HFFc6 (cell line): Measurements from ENCODE around the gene RNLS. TPM values are rescaled to one million over a fixed set of nuclear protein-coding genes. Genes with fewer than 3 reads are reported as not detected.

Source experiments
- DNase-seq: peaks from one replicate; pipeline ENCODE4 v3.0.0-alpha.2; 2018
- H3K27ac Mint-ChIP-seq: 2 replicates; pipeline ENCODE4 v1.8.0; 2020; ENCODE audit warnings: mild to moderate bottlenecking, mixed read lengths
- H3K27me3 Mint-ChIP-seq: 2 replicates; pipeline ENCODE4 v1.8.0; 2021; ENCODE audit warnings: mild to moderate bottlenecking, moderate library complexity, mixed read lengths; ENCODE audit not compliant: insufficient read depth
- H3K36me3 Mint-ChIP-seq: 2 replicates; pipeline ENCODE4 v1.8.0; 2021; ENCODE audit warnings: low read depth, mixed read lengths
- H3K4me1 Mint-ChIP-seq: 2 replicates; pipeline ENCODE4 v1.8.0; 2020; ENCODE audit warnings: low read depth, mixed read lengths
- H3K4me3 Mint-ChIP-seq: 2 replicates; pipeline ENCODE4 v1.8.0; 2020; ENCODE audit warnings: mild to moderate bottlenecking, moderate library complexity, mixed read lengths
- H3K9me3 Mint-ChIP-seq: 2 replicates; pipeline ENCODE4 v1.8.0; 2020; ENCODE audit warnings: mild to moderate bottlenecking, mixed read lengths
- CTCF ChIP-seq: fragments of 200-600 bp; sonication (generic); IDR thresholded peaks from 2 replicates; pipeline ENCODE4 v1.5.0; 2021; ENCODE audit warnings: antibody characterized with exemption, mild to moderate bottlenecking
- total RNA-seq, 6 experiments: library from RNA; stranded (reverse); fragmentation: NEBNext Ultra II Directional; extraction: Animal tissue kit (Norgen Biotek cat#: 25700); gene quantifications; 2 replicates in 1 of 6; 3 replicates in 5 of 6; pipeline ENCODE4 v1.2.3, GENCODE V29; 2021

RNLS gene
- total RNA-seq, 6 experiments from 2014 or later, result 1.8 to 3.1 (median 2.4) TPM

GRCh38 chr10:88508796-88509195 lies 74.3 kb downstream of the RNLS start:
- H3K36me3 Mint-ChIP-seq, result no peaks in the 10 kb centered on the region

GRCh38 chr10:88507826-88508453 lies 75.2 kb downstream of the RNLS start:
- no peaks in the 10 kb centered on the region for H3K4me1 Mint-ChIP-seq
- no peak for DNase-seq
- H3K27ac Mint-ChIP-seq, result no peak overlapping the region
- no peaks in the 10 kb centered on the region for H3K9me3 Mint-ChIP-seq
- no peaks in the 10 kb centered on the region for H3K36me3 Mint-ChIP-seq
- H3K4me3 Mint-ChIP-seq, result no peak overlapping the region
- peaks cover 2% of the 10 kb centered on the region for H3K27me3 Mint-ChIP-seq
- no peak for TF ChIP-seq CTCF

More at GRCh38 chr10:88508796-88509195, 74.3 kb downstream of the RNLS start:
- no peak overlapping the region for H3K27ac Mint-ChIP-seq
- no peak overlapping the region for H3K4me3 Mint-ChIP-seq
- H3K4me1 Mint-ChIP-seq, result no peaks in the 10 kb centered on the region
- peaks cover 2% of the 10 kb centered on the region for H3K27me3 Mint-ChIP-seq
- DNase-seq, result no peak
- H3K9me3 Mint-ChIP-seq, result no peaks in the 10 kb centered on the region
- no peak for TF ChIP-seq CTCF

GRCh38 chr10:88507404-88507803 lies 75.7 kb downstream of the RNLS start:
- H3K4me3 Mint-ChIP-seq, result no peak overlapping the region
- H3K4me1 Mint-ChIP-seq, result no peaks in the 10 kb centered on the region
- TF ChIP-seq CTCF, result no peak
- no peaks in the 10 kb centered on the region for H3K36me3 Mint-ChIP-seq
- no peaks in the 10 kb centered on the region for H3K9me3 Mint-ChIP-seq
- H3K27ac Mint-ChIP-seq, result no peak overlapping the region
- DNase-seq, result no peak
- peaks cover 2% of the 10 kb centered on the region for H3K27me3 Mint-ChIP-seq

- Mint-ChIP-seq H3K27ac (no peak overlapping the region), H3K4me3 (no peak overlapping the region), H3K4me1 (peaks cover under 1% of the 10 kb centered on the region), H3K9me3 (no peaks in the 10 kb centered on the region), H3K36me3 (no peaks in the 10 kb centered on the region), H3K27me3 (peaks cover 2% of the 10 kb centered on the region)
- no peak for TF ChIP-seq CTCF
- DNase-seq, result no peak
Observed at GRCh38 chr10:88505680-88506215, 77.4 kb downstream of the RNLS start.

GRCh38 chr10:88505265-88505664 lies 77.9 kb downstream of the RNLS start:
- DNase-seq, result no peak
- Mint-ChIP-seq H3K9me3 (no peaks in the 10 kb centered on the region), H3K27ac (no peak overlapping the region), H3K4me1 (peaks cover 5% of the 10 kb centered on the region), H3K36me3 (no peaks in the 10 kb centered on the region), H3K4me3 (no peak overlapping the region), H3K27me3 (peaks cover 2% of the 10 kb centered on the region)
- TF ChIP-seq CTCF, result no peak
